ENCODE measurements around the gene TRAF3.

DNA sequence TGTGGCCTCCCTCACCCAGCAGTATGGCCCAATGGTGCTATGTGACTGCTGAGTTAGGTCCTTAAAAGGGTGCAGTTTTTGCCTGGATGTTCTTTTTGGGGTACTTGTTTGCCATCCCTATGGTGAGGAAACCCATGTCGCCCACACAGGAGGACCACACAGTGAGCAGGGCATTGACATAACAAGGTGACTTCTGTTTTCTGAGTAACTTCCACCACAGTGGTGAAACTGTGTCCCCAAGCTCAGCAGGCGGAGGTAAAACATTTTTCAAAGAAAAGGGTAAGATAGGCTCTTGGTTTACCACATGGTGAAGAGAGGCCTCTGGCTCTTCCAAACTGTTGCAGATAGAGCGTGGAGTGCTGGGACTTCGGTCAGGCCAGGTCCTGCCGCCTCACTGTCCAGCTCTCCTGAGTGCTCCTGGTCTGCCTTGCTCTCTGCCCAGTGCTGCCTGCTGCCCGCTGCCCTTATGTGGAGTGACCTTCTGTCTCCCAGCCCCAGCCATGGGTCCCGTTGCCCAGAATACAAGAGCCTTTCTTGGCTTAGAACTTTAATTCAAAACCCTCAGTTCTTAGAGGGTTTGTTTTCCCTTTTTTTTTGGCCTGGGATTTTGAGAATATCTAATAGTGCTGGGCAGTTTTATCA, 54.0 kb downstream of the TRAF3 start:
- TF ChIP-seq, protein P1, sequence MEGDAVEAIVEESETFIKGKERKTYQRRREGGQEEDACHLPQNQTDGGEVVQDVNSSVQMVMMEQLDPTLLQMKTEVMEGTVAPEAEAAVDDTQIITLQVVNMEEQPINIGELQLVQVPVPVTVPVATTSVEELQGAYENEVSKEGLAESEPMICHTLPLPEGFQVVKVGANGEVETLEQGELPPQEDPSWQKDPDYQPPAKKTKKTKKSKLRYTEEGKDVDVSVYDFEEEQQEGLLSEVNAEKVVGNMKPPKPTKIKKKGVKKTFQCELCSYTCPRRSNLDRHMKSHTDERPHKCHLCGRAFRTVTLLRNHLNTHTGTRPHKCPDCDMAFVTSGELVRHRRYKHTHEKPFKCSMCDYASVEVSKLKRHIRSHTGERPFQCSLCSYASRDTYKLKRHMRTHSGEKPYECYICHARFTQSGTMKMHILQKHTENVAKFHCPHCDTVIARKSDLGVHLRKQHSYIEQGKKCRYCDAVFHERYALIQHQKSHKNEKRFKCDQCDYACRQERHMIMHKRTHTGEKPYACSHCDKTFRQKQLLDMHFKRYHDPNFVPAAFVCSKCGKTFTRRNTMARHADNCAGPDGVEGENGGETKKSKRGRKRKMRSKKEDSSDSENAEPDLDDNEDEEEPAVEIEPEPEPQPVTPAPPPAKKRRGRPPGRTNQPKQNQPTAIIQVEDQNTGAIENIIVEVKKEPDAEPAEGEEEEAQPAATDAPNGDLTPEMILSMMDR (conservative IDR thresholded peaks at IDR 0.05 in 1 of 2, IDR thresholded peaks at IDR 0.05 in 1 of 2; ENCODE audit: extremely low read depth in 1 of 2, insufficient read depth in 1 of 2, low read depth in 1 of 2, low read length in 2 of 2): no peak
- TF ChIP-seq EZH2 (IDR thresholded peaks at IDR 0.05; ENCODE audit: borderline replicate concordance, low read length): no peak
